ENCODE measurements around the gene NRG3.

DNA sequence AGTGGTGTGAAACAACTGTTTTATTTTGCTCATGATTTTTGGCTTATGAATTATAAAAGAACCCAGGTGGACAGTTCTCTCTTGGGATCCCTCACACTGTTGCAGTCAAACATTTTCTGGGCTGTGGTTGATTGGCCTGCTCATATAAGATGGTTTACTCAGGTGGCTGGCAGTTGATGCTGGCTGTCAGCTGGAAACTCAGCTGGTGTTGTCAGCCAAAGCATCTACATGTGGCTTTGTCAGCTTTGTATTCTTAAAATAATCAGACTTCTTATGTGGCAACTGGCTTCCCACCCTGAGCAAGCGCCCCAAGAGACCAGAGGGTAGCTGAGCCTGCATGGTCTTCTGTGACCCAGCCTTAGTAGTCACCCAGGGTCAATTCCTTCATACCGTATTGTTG is 534.7 kb downstream of the NRG3 start:
- TF ChIP-seq, protein P1, sequence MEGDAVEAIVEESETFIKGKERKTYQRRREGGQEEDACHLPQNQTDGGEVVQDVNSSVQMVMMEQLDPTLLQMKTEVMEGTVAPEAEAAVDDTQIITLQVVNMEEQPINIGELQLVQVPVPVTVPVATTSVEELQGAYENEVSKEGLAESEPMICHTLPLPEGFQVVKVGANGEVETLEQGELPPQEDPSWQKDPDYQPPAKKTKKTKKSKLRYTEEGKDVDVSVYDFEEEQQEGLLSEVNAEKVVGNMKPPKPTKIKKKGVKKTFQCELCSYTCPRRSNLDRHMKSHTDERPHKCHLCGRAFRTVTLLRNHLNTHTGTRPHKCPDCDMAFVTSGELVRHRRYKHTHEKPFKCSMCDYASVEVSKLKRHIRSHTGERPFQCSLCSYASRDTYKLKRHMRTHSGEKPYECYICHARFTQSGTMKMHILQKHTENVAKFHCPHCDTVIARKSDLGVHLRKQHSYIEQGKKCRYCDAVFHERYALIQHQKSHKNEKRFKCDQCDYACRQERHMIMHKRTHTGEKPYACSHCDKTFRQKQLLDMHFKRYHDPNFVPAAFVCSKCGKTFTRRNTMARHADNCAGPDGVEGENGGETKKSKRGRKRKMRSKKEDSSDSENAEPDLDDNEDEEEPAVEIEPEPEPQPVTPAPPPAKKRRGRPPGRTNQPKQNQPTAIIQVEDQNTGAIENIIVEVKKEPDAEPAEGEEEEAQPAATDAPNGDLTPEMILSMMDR (IDR thresholded peaks at IDR 0.05), result no peak
- no peak for TF ChIP-seq EP300 (IDR thresholded peaks at IDR 0.05)

All from tibial nerve (tissue), 4 donors.